H9 (cell line): ENCODE data around the gene SDK1. TPM values are rescaled to one million over a fixed set of nuclear protein-coding genes. Genes with fewer than 3 reads are reported as not detected.
A peak's percentile ranks its signal among the peaks of the same experiment; 100 is the strongest.

Experiments
- DNase-seq: peaks from one replicate; pipeline ENCODE4 v3.0.0-alpha.2; 2017
- H2AFZ ChIP-seq: one replicate; pipeline ENCODE4 v1.6.1; 2013; ENCODE audit warnings: mild to moderate bottlenecking, low read length, control low read depth, moderate library complexity
- H2AK5ac ChIP-seq: 2 replicates; pipeline ENCODE4 v1.6.1; 2013; ENCODE audit warnings: low read length, control low read depth, mixed read lengths; ENCODE audit not compliant: insufficient read length
- H2BK120ac ChIP-seq: one replicate; pipeline ENCODE4 v1.6.1; 2013; ENCODE audit warnings: low read depth, mild to moderate bottlenecking, low read length, control low read depth, inconsistent platforms; ENCODE audit not compliant: poor library complexity, severe bottlenecking
- H2BK12ac ChIP-seq: 2 replicates; pipeline ENCODE4 v1.6.1; 2013; ENCODE audit warnings: low read length, control low read depth, mixed read lengths, low read depth; ENCODE audit not compliant: insufficient read length
- H2BK15ac ChIP-seq: 2 replicates; pipeline ENCODE4 v1.6.1; 2013; ENCODE audit warnings: low read depth, low read length, control low read depth
- H2BK20ac ChIP-seq: one replicate; pipeline ENCODE4 v1.6.1; 2013; ENCODE audit warnings: low read depth, mild to moderate bottlenecking, low read length, control low read depth, inconsistent platforms; ENCODE audit not compliant: poor library complexity, severe bottlenecking
- H2BK5ac ChIP-seq: 2 replicates; pipeline ENCODE4 v1.6.1; 2013; ENCODE audit warnings: low read length, control low read depth, mixed read lengths; ENCODE audit not compliant: insufficient read length
- H3K14ac ChIP-seq: 2 replicates; pipeline ENCODE4 v1.6.1; 2013; ENCODE audit warnings: low read length, control low read depth; ENCODE audit not compliant: insufficient read depth
- H3K18ac ChIP-seq: 2 replicates; pipeline ENCODE4 v1.6.1; 2013; ENCODE audit warnings: low read depth, mild to moderate bottlenecking, mixed read lengths, low read length, control low read depth; ENCODE audit not compliant: insufficient read length
- H3K23ac ChIP-seq: 2 replicates; pipeline ENCODE4 v1.6.1; 2013; ENCODE audit warnings: low read length, control low read depth, mixed read lengths, low read depth; ENCODE audit not compliant: insufficient read length
- H3K23me2 ChIP-seq: 2 replicates; pipeline ENCODE4 v1.6.1; 2013; ENCODE audit warnings: low read depth, mild to moderate bottlenecking, mixed read lengths, low read length, control low read depth; ENCODE audit not compliant: insufficient read length, poor library complexity, severe bottlenecking
- H3K27ac ChIP-seq: 2 replicates; pipeline ENCODE4 v1.5.1; 2013; ENCODE audit warnings: low read length, control low read depth, mixed read lengths, low read depth; ENCODE audit not compliant: insufficient read length
- H3K27me3 ChIP-seq: 2 replicates; pipeline ENCODE4 v1.6.1; 2013; ENCODE audit warnings: low read length, control low read depth, inconsistent platforms; ENCODE audit not compliant: insufficient read depth
- H3K4ac ChIP-seq: 2 replicates; pipeline ENCODE4 v1.6.1; 2013; ENCODE audit warnings: low read depth, mild to moderate bottlenecking, control low read depth, inconsistent platforms, low read length, moderate library complexity
- H3K4me1 ChIP-seq: 2 replicates; pipeline ENCODE4 v1.6.1; 2013; ENCODE audit warnings: low read length, control low read depth, inconsistent platforms; ENCODE audit not compliant: insufficient read depth
- H3K4me2 ChIP-seq: 2 replicates; pipeline ENCODE4 v1.6.1; 2013; ENCODE audit warnings: low read length, control low read depth, mixed read lengths; ENCODE audit not compliant: insufficient read length, insufficient read depth
- H3K56ac ChIP-seq: 2 replicates; pipeline ENCODE4 v1.6.1; 2013; ENCODE audit warnings: low read depth, mild to moderate bottlenecking, mixed read lengths, low read length, control low read depth; ENCODE audit not compliant: insufficient read length
- H3K79me1 ChIP-seq: 2 replicates; pipeline ENCODE4 v1.6.1; 2013; ENCODE audit warnings: low read depth, mild to moderate bottlenecking, moderate library complexity, low read length, control low read depth, inconsistent platforms; ENCODE audit not compliant: insufficient read depth, poor library complexity, severe bottlenecking
- H3K79me2 ChIP-seq: 2 replicates; pipeline ENCODE4 v1.6.1; 2013; ENCODE audit warnings: low read length, control low read depth, inconsistent platforms; ENCODE audit not compliant: insufficient read depth
- H3K9ac ChIP-seq: 2 replicates; pipeline ENCODE4 v1.6.1; 2013; ENCODE audit warnings: low read length, control low read depth, mixed read lengths; ENCODE audit not compliant: insufficient read length; ENCODE audit errors: extremely low read depth
- H3K9me3 ChIP-seq: one replicate; pipeline ENCODE4 v1.6.1; 2013; ENCODE audit warnings: low read depth, low read length, inconsistent platforms; ENCODE audit not compliant: control insufficient read depth
- H3T11ph ChIP-seq: one replicate; pipeline ENCODE4 v1.6.1; 2013; ENCODE audit warnings: mild to moderate bottlenecking, low read length, control low read depth, inconsistent platforms
- H4K20me1 ChIP-seq: one replicate; pipeline ENCODE4 v1.6.1; 2013; ENCODE audit not compliant: control insufficient read depth, insufficient read length, insufficient read depth
- H4K5ac ChIP-seq: 2 replicates; pipeline ENCODE4 v1.6.1; 2013; ENCODE audit warnings: low read depth, mild to moderate bottlenecking, mixed read lengths, low read length, control low read depth; ENCODE audit not compliant: insufficient read length
- H4K8ac ChIP-seq: replicated peaks from 2 replicates; pipeline ENCODE4 v1.6.1; 2013; ENCODE audit warnings: low read length, control low read depth, mixed read lengths, low read depth; ENCODE audit not compliant: insufficient read length
- H4K91ac ChIP-seq: 2 replicates; pipeline ENCODE4 v1.6.1; 2013; ENCODE audit warnings: low read depth, mild to moderate bottlenecking, moderate library complexity, mixed read lengths, low read length, control low read depth; ENCODE audit not compliant: insufficient read length
- H3K27ac Mint-ChIP-seq, 3 experiments: 2 replicates in 2 of 3; 3 replicates in 1 of 3; pipeline ENCODE4 v1.8.0; 2020 to 2021; ENCODE audit warnings: mixed read lengths in 3 of 3, mild to moderate bottlenecking in 1 of 3, moderate library complexity in 1 of 3
- H3K27me3 Mint-ChIP-seq: 2 replicates; pipeline ENCODE4 v1.8.0; 2021; ENCODE audit warnings: low read depth, mild to moderate bottlenecking, moderate library complexity, mixed read lengths
- H3K36me3 Mint-ChIP-seq, 3 experiments: 2 replicates in 2 of 3; 3 replicates in 1 of 3; pipeline ENCODE4 v1.8.0; 2020 to 2021; ENCODE audit warnings: low read depth in 3 of 3, mixed read lengths in 3 of 3; ENCODE audit not compliant: insufficient read depth in 1 of 3
- H3K4me1 Mint-ChIP-seq, 2 experiments: 2 replicates each; pipeline ENCODE4 v1.8.0; 2020; ENCODE audit warnings: mixed read lengths in 2 of 2
- H3K4me3 Mint-ChIP-seq, 2 experiments: 2 replicates in 1 of 2; 3 replicates in 1 of 2; pipeline ENCODE4 v1.8.0; 2020 to 2021; ENCODE audit warnings: mild to moderate bottlenecking in 2 of 2, mixed read lengths in 2 of 2, moderate library complexity in 1 of 2
- H3K9me3 Mint-ChIP-seq, 2 experiments: 2 replicates in 1 of 2; 3 replicates in 1 of 2; pipeline ENCODE4 v1.8.0; 2020; ENCODE audit warnings: mild to moderate bottlenecking in 2 of 2, mixed read lengths in 2 of 2, moderate library complexity in 1 of 2
- WGBS: extraction: QIAGEN DNeasy Blood & Tissue Kit; methylation state at CpG from one replicate; pipeline ENCODE4 v1.1.7; 2013; ENCODE audit warnings: missing lambda C conversion rate, low lambda C conversion rate, mixed read lengths; ENCODE audit not compliant: insufficient read length; ENCODE audit errors: extremely low coverage; 5-methylcytosine and 5-hydroxymethylcytosine counted together
- total RNA-seq: library from RNA; stranded (reverse); gene quantifications from 2 replicates; pipeline ENCODE4 v1.2.1, GENCODE V29; 2021
- TF ChIP-seq, protein P1 (sequence below): fragments of 200-600 bp; sonication (generic); conservative IDR thresholded peaks from 3 replicates; pipeline ENCODE4 v1.8.0; 2021; ENCODE audit warnings: antibody characterized with exemption, mild to moderate bottlenecking

Gene SDK1
- total RNA-seq, 1 experiment from 2014 or later: 8.7 TPM

DNA sequence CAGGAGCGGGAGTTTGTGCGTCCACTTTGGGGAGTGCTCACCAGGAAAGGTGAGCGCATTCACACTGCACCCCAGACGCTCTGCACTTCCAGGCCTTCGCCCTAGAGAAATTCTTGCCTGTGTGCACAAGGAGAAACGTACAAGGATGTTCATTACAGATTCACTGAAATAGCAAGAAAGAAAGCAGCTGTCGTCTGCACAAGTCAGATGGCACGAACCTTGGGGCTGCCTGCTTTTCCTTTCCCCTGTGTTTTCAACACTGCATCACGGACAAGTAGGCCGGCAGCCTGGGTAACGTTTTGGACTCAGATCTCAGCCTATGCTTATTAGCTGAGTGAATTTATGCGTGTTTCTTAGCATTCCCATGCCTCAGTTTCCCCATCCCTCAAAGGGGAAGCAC, 834.2 kb downstream of the SDK1 start:
- no peak overlapping the region for H3K4ac ChIP-seq
- H3K27ac ChIP-seq: no peak overlapping the region
- H3T11ph ChIP-seq: no peak overlapping the region
- no peaks in the 10 kb centered on the region for H3K79me2 ChIP-seq
- no peak overlapping the region for H3K4me3 Mint-ChIP-seq
- TF ChIP-seq, protein P1, sequence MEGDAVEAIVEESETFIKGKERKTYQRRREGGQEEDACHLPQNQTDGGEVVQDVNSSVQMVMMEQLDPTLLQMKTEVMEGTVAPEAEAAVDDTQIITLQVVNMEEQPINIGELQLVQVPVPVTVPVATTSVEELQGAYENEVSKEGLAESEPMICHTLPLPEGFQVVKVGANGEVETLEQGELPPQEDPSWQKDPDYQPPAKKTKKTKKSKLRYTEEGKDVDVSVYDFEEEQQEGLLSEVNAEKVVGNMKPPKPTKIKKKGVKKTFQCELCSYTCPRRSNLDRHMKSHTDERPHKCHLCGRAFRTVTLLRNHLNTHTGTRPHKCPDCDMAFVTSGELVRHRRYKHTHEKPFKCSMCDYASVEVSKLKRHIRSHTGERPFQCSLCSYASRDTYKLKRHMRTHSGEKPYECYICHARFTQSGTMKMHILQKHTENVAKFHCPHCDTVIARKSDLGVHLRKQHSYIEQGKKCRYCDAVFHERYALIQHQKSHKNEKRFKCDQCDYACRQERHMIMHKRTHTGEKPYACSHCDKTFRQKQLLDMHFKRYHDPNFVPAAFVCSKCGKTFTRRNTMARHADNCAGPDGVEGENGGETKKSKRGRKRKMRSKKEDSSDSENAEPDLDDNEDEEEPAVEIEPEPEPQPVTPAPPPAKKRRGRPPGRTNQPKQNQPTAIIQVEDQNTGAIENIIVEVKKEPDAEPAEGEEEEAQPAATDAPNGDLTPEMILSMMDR: no peak
- no peaks in the 10 kb centered on the region for H4K20me1 ChIP-seq
- no peak overlapping the region for H2BK120ac ChIP-seq
- no peaks in the 10 kb centered on the region for H3K79me1 ChIP-seq
- no peaks in the 10 kb centered on the region for H3K9me3 ChIP-seq
- no peak overlapping the region for H4K8ac ChIP-seq
- peak overlapping the region in 1 of 3 experiments; percentile 96; a peak in 1 of 7 replicates for H3K27ac Mint-ChIP-seq
- no peak overlapping the region for H3K23ac ChIP-seq
- H2BK15ac ChIP-seq: no peak overlapping the region
- peaks cover 9% of the 10 kb centered on the region; the same call in 1 of the 2 replicates for H3K4me1 ChIP-seq
- H3K9me3 Mint-ChIP-seq: no peaks in the 10 kb centered on the region; a peak in 1 of 5 replicates
- no peaks in the 10 kb centered on the region; the same call in 1 of the 2 replicates for H3K27me3 Mint-ChIP-seq
- DNase-seq: no peak
- no peak overlapping the region for H3K9ac ChIP-seq
- no peak overlapping the region for H4K5ac ChIP-seq
- H3K4me1 Mint-ChIP-seq: peaks cover 52 to 68% of the 10 kb centered on the region in 2 experiments
- no peak overlapping the region for H2BK5ac ChIP-seq
- peaks cover 0 to 4% (median 0%) of the 10 kb centered on the region in 3 experiments; a peak in 1 of 7 replicates for H3K36me3 Mint-ChIP-seq
- H2BK20ac ChIP-seq: no peak overlapping the region
- no CpG with 5 or more reads among the region's 12 CpGs for WGBS
- H3K14ac ChIP-seq: peak overlapping the region; percentile 21; the same call in 1 of the 2 replicates
- H3K4me2 ChIP-seq: no peak overlapping the region
- H3K23me2 ChIP-seq: no peaks in the 10 kb centered on the region
- no peak overlapping the region for H3K56ac ChIP-seq
- H2BK12ac ChIP-seq: no peak overlapping the region
- H3K27me3 ChIP-seq: no peaks in the 10 kb centered on the region
- no peak overlapping the region for H4K91ac ChIP-seq
- H3K18ac ChIP-seq: peak overlapping the region; percentile 16
- no peak overlapping the region for H2AFZ ChIP-seq
- no peak overlapping the region for H2AK5ac ChIP-seq
